GM19239 (cell line): ENCODE measurements around the gene CENPO.

Experiments
- DNase-seq: peaks from one replicate; pipeline ENCODE4 v3.0.0; 2011; ENCODE audit warnings: low spot score; ENCODE audit not compliant: insufficient read length
- FAIRE-seq: peaks from 2 replicates; lab custom pipeline; 2011; peaks lifted over from hg19 to GRCh38; lab: Jason Lieb, UNC

Gene CENPO

GRCh38 chr2:24792874-24793760 lies at the start of gene CENPO, which contains the start of gene PTRHD1:
TSS of gene CENPO (plus strand) at chr2:24793425. CDS start at chr2:24793920, 495 bp downstream.
TSS of gene PTRHD1 (minus strand) at chr2:24793391. CDS start at chr2:24793377, 14 bp downstream.
- DNase-seq (peak; percentile 80), FAIRE-seq (peak; percentile 92)

- FAIRE-seq (no peak), DNase-seq (no peak)
These were observed 49.3 kb upstream of the CENPO start for GRCh38 chr2:24743924-24744323.

GRCh38 chr2:24744356-24744755 lies 48.9 kb upstream of the CENPO start:
- FAIRE-seq (no peak), DNase-seq (no peak)

GRCh38 chr2:24745825-24746224 lies 47.4 kb upstream of the CENPO start:
- no peak for FAIRE-seq
- no peak for DNase-seq

GRCh38 chr2:24747299-24747698 lies 45.9 kb upstream of the CENPO start:
- FAIRE-seq (no peak), DNase-seq (no peak)

- no peak for DNase-seq
- no peak for FAIRE-seq
These were observed 44.0 kb upstream of the CENPO start for GRCh38 chr2:24749069-24749691.

- DNase-seq (no peak), FAIRE-seq (peak; percentile 51)
These were observed 38.1 kb upstream of the CENPO start for GRCh38 chr2:24754985-24755705.

- no peak for FAIRE-seq
These were observed 36.4 kb upstream of the CENPO start for GRCh38 chr2:24756789-24757188.

GRCh38 chr2:24761866-24762265 lies 31.4 kb upstream of the CENPO start:
- FAIRE-seq (no peak), DNase-seq (no peak)

More at GRCh38 chr2:24756789-24757188, 36.4 kb upstream of the CENPO start:
- no peak for DNase-seq

GRCh38 chr2:24762518-24762917 lies 30.7 kb upstream of the CENPO start:
- no peak for FAIRE-seq
- DNase-seq: no peak

- DNase-seq: no peak
- no peak for FAIRE-seq
These were observed 29.4 kb upstream of the CENPO start for GRCh38 chr2:24763843-24764242.

GRCh38 chr2:24766609-24767008 lies 26.6 kb upstream of the CENPO start:
- FAIRE-seq (no peak), DNase-seq (no peak)

GRCh38 chr2:24768013-24768412 lies 25.2 kb upstream of the CENPO start:
- DNase-seq (no peak), FAIRE-seq (no peak)

GRCh38 chr2:24768601-24769000 lies 24.6 kb upstream of the CENPO start:
- DNase-seq: no peak

GRCh38 chr2:24771061-24771460 lies 22.2 kb upstream of the CENPO start:
- no peak for FAIRE-seq
- DNase-seq: no peak

More at GRCh38 chr2:24768601-24769000, 24.6 kb upstream of the CENPO start:
- no peak for FAIRE-seq

GRCh38 chr2:24771764-24772586 lies 21.2 kb upstream of the CENPO start:
- FAIRE-seq (no peak), DNase-seq (no peak)

- DNase-seq: no peak
- no peak for FAIRE-seq
These were observed 18.9 kb upstream of the CENPO start for GRCh38 chr2:24774373-24774772.

GRCh38 chr2:24779116-24779515 lies 14.1 kb upstream of the CENPO start:
- DNase-seq (no peak), FAIRE-seq (no peak)

- no peak for FAIRE-seq
- DNase-seq: no peak
These were observed 9.6 kb upstream of the CENPO start for GRCh38 chr2:24783641-24784040.
